Measurements from ENCODE around the gene ROR2. TPM values are rescaled to one million over a fixed set of nuclear protein-coding genes. Genes with fewer than 3 reads are reported as not detected.

Gene ROR2
- total and polyA plus RNA-seq, 4 donors = 0.13 to 0.84 (median 0.52) TPM

DNA sequence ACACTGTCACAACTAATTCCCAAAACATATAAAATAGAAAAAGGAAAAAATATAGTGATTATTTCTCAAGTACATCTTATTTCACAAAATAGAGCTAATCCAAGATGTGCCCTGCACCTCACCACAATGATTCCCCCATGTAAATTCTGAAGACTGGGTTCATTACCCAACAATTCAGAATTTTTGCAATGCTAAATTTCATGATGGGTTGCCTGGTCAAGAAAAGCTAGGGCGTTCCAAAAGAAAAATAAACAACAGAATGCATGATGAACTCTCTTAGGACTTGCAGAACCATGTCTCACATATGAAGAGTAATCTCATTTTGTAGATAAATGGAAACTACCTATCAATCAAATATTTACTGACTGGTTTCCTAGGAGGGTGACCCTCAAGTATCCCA is 266.8 kb downstream of the ROR2 start:
- H3K27me3 ChIP-seq (ENCODE audit: control insufficient read depth in 4 of 4, insufficient read depth in 4 of 4, low read length in 3 of 4) = peaks cover 0 to 2% (median 0%) of the 10 kb centered on the region in 4 donors
- H3K27ac ChIP-seq (ENCODE audit: low read depth in 1 of 2, low read length in 2 of 2) = no peak overlapping the region
- H3K4me1 ChIP-seq (ENCODE audit: control insufficient read depth in 4 of 4, insufficient read depth in 4 of 4, low read length in 3 of 4) = peaks cover 0 to 4% (median 0%) of the 10 kb centered on the region in 4 donors
- 75% methylated on average over 1 of the region's 1 CpG for WGBS
- no peak for DNase-seq (ENCODE audit: low spot score)
- no peaks in the 10 kb centered on the region for H3K36me3 ChIP-seq (ENCODE audit: control insufficient read depth in 4 of 4, insufficient read depth in 3 of 4, low read depth in 1 of 4, low read length in 3 of 4)
- no peak for TF ChIP-seq CTCF (IDR thresholded peaks at IDR 0.05; ENCODE audit: low read depth, low read length, missing input control)
- TF ChIP-seq NR2F2 (IDR thresholded peaks at IDR 0.05) = no peak
- H3K9ac ChIP-seq (ENCODE audit: low read depth in 1 of 2, low read length in 2 of 2) = no peak overlapping the region
- no peak overlapping the region for H3K4me3 ChIP-seq (ENCODE audit: low read depth in 1 of 3, low read length in 3 of 3)
- no peaks in the 10 kb centered on the region for H3K9me3 ChIP-seq (ENCODE audit: control insufficient read depth in 4 of 4, low read length in 3 of 4)

DNA sequence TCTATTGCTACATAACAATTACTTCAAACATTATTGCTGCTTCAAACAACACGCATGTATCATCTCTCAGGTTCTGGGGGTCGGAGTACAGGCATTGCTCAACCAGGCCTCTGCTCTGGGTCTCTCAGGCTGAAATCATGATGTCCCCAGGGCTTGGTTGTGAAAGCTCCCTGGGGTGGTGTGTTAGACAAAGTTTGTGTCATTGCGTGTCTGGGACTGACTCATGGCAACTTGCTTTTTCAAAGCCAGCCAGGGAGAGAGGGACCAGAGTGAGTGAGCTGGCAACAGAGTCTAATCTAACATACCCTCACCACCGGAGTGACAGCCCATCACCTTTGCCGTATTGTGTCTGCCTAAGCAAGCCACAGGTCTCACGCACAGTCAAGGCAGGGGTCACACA is 267.2 kb downstream of the ROR2 start:
- H3K27ac ChIP-seq (ENCODE audit: low read depth in 1 of 2, low read length in 2 of 2) = no peak overlapping the region
- DNase-seq (ENCODE audit: low spot score) = no peak
- no peak for TF ChIP-seq FOXA2 (IDR thresholded peaks at IDR 0.05)
- TF ChIP-seq CTCF (IDR thresholded peaks at IDR 0.05; ENCODE audit: low read depth, low read length, missing input control) = no peak
- no peak for TF ChIP-seq YY1 (IDR thresholded peaks at IDR 0.05)
- no peak for TF ChIP-seq HNF4G (IDR thresholded peaks at IDR 0.05)
- TF ChIP-seq FOXA1 (IDR thresholded peaks at IDR 0.05) = no peak
- TF ChIP-seq GABPA (IDR thresholded peaks at IDR 0.05 in 1 of 2, conservative IDR thresholded peaks at IDR 0.05 in 1 of 2) = no peak
- TF ChIP-seq MAX (IDR thresholded peaks at IDR 0.05) = no peak
- no peak for TF ChIP-seq RAD21 (IDR thresholded peaks at IDR 0.05)
- no peak for TF ChIP-seq NR2F2 (IDR thresholded peaks at IDR 0.05)
- no peak for TF ChIP-seq REST (IDR thresholded peaks at IDR 0.05)
- TF ChIP-seq ZBTB33 (IDR thresholded peaks at IDR 0.05) = no peak
- TF ChIP-seq RXRA (IDR thresholded peaks at IDR 0.05) = no peak
- no peak for TF ChIP-seq EGR1 (IDR thresholded peaks at IDR 0.05; ENCODE audit: low read depth in 2 of 2)
- TF ChIP-seq TAF1 (conservative IDR thresholded peaks at IDR 0.05) = no peak
- no peak for TF ChIP-seq ATF3 (IDR thresholded peaks at IDR 0.05)
- TF ChIP-seq SP1 (IDR thresholded peaks at IDR 0.05) = no peak
- no peak for TF ChIP-seq HNF4A (conservative IDR thresholded peaks at IDR 0.05)
- no peak overlapping the region for H3K9ac ChIP-seq (ENCODE audit: low read depth in 1 of 2, low read length in 2 of 2)
- H3K27me3 ChIP-seq (ENCODE audit: control insufficient read depth in 4 of 4, insufficient read depth in 4 of 4, low read length in 3 of 4) = peaks cover 0 to 2% (median 0%) of the 10 kb centered on the region in 4 donors
- H3K36me3 ChIP-seq (ENCODE audit: control insufficient read depth in 4 of 4, insufficient read depth in 3 of 4, low read depth in 1 of 4, low read length in 3 of 4) = no peaks in the 10 kb centered on the region
- H3K4me1 ChIP-seq (ENCODE audit: control insufficient read depth in 4 of 4, insufficient read depth in 4 of 4, low read length in 3 of 4) = peaks cover 0 to 4% (median 0%) of the 10 kb centered on the region in 4 donors
- H3K9me3 ChIP-seq (ENCODE audit: control insufficient read depth in 4 of 4, low read length in 3 of 4) = no peaks in the 10 kb centered on the region
- WGBS = 62% methylated on average over 6 of the region's 6 CpGs
- H3K4me3 ChIP-seq (ENCODE audit: low read depth in 1 of 3, low read length in 3 of 3) = no peak overlapping the region

Measured in liver (tissue), 9 donors.